ENCODE data around the gene ERGIC1.

ERGIC1 gene

GRCh38 chr5:172795318-172795977, 38.6 kb upstream of the ERGIC1 start:
- no peak for ATAC-seq (ENCODE audit: low read depth)
- peaks cover 2% of the 10 kb centered on the region for H3K27me3 Mint-ChIP-seq
- peaks cover 2% of the 10 kb centered on the region for H3K9me3 Mint-ChIP-seq
- H3K4me1 Mint-ChIP-seq = peaks cover 6% of the 10 kb centered on the region
- no peak overlapping the region for H3K4me3 Mint-ChIP-seq
- peaks cover 4% of the 10 kb centered on the region for H3K36me3 Mint-ChIP-seq
- no peak for DNase-seq (ENCODE audit: low spot score in 2 of 2)
- no peak overlapping the region for H3K27ac Mint-ChIP-seq

GRCh38 chr5:172796306-172796705, 37.7 kb upstream of the ERGIC1 start:
- H3K27ac Mint-ChIP-seq = no peak overlapping the region

GRCh38 chr5:172797771-172798191, 36.3 kb upstream of the ERGIC1 start:
- ATAC-seq (ENCODE audit: low read depth) (peak; percentile 27), DNase-seq (ENCODE audit: low spot score in 2 of 2) (no peak)
- Mint-ChIP-seq H3K27me3 (peaks cover 2% of the 10 kb centered on the region), H3K4me1 (peaks cover 6% of the 10 kb centered on the region), H3K4me3 (no peak overlapping the region), H3K27ac (no peak overlapping the region), H3K36me3 (peaks cover 4% of the 10 kb centered on the region), H3K9me3 (peaks cover 2% of the 10 kb centered on the region)

More at GRCh38 chr5:172796306-172796705, 37.7 kb upstream of the ERGIC1 start:
- DNase-seq (ENCODE audit: low spot score in 2 of 2) = no peak
- ATAC-seq (ENCODE audit: low read depth) = no peak
- H3K9me3 Mint-ChIP-seq = peaks cover 2% of the 10 kb centered on the region
- H3K27me3 Mint-ChIP-seq = peaks cover 2% of the 10 kb centered on the region
- peaks cover 6% of the 10 kb centered on the region for H3K4me1 Mint-ChIP-seq
- no peak overlapping the region for H3K4me3 Mint-ChIP-seq
- peaks cover 4% of the 10 kb centered on the region for H3K36me3 Mint-ChIP-seq

GRCh38 chr5:172798422-172799215, 35.4 kb upstream of the ERGIC1 start:
- Mint-ChIP-seq H3K4me1 (peaks cover 6% of the 10 kb centered on the region), H3K4me3 (no peak overlapping the region), H3K27ac (no peak overlapping the region), H3K9me3 (peaks cover 2% of the 10 kb centered on the region), H3K27me3 (peaks cover 2% of the 10 kb centered on the region), H3K36me3 (peaks cover 3% of the 10 kb centered on the region)
- ATAC-seq (ENCODE audit: low read depth) = no peak
- no peak for DNase-seq (ENCODE audit: low spot score in 2 of 2)

GRCh38 chr5:172799416-172799815, 34.6 kb upstream of the ERGIC1 start:
- no peaks in the 10 kb centered on the region for H3K9me3 Mint-ChIP-seq
- peaks cover 6% of the 10 kb centered on the region for H3K4me1 Mint-ChIP-seq
- ATAC-seq (ENCODE audit: low read depth) = no peak
- DNase-seq (ENCODE audit: low spot score in 2 of 2) = no peak
- H3K27me3 Mint-ChIP-seq = peaks cover 2% of the 10 kb centered on the region
- no peak overlapping the region for H3K4me3 Mint-ChIP-seq
- no peaks in the 10 kb centered on the region for H3K36me3 Mint-ChIP-seq
- no peak overlapping the region for H3K27ac Mint-ChIP-seq

- DNase-seq (ENCODE audit: low spot score in 2 of 2) (no peak), ATAC-seq (ENCODE audit: low read depth) (peak; percentile 15)
- Mint-ChIP-seq H3K27ac (no peak overlapping the region), H3K36me3 (no peaks in the 10 kb centered on the region), H3K9me3 (peaks cover 2% of the 10 kb centered on the region), H3K4me1 (peaks cover 6% of the 10 kb centered on the region), H3K27me3 (peaks cover 2% of the 10 kb centered on the region), H3K4me3 (no peak overlapping the region)
Measured at GRCh38 chr5:172800088-172800551, 33.9 kb upstream of the ERGIC1 start.

GRCh38 chr5:172801179-172801671, 32.8 kb upstream of the ERGIC1 start:
- Mint-ChIP-seq H3K4me3 (no peak overlapping the region), H3K4me1 (peaks cover 6% of the 10 kb centered on the region), H3K27me3 (peaks cover 2% of the 10 kb centered on the region), H3K9me3 (peaks cover 2% of the 10 kb centered on the region), H3K27ac (no peak overlapping the region), H3K36me3 (no peaks in the 10 kb centered on the region)
- DNase-seq (ENCODE audit: low spot score in 2 of 2) = no peak
- ATAC-seq (ENCODE audit: low read depth) = no peak

GRCh38 chr5:172802112-172802511, 31.9 kb upstream of the ERGIC1 start:
- Mint-ChIP-seq H3K9me3 (peaks cover 2% of the 10 kb centered on the region), H3K27me3 (no peaks in the 10 kb centered on the region), H3K4me3 (no peak overlapping the region), H3K4me1 (peaks cover 8% of the 10 kb centered on the region), H3K27ac (no peak overlapping the region), H3K36me3 (no peaks in the 10 kb centered on the region)
- DNase-seq (ENCODE audit: low spot score in 2 of 2) (no peak), ATAC-seq (ENCODE audit: low read depth) (no peak)

- ATAC-seq (ENCODE audit: low read depth) = no peak
Measured at GRCh38 chr5:172802567-172803176, 31.4 kb upstream of the ERGIC1 start.

GRCh38 chr5:172805018-172805683, 28.9 kb upstream of the ERGIC1 start:
- no peaks in the 10 kb centered on the region for H3K27me3 Mint-ChIP-seq
- peak overlapping the region; percentile 98 for H3K27ac Mint-ChIP-seq
- H3K4me1 Mint-ChIP-seq = peaks cover 7% of the 10 kb centered on the region
- ATAC-seq (ENCODE audit: low read depth) = no peak
- no peak for DNase-seq (ENCODE audit: low spot score in 2 of 2)
- H3K9me3 Mint-ChIP-seq = peaks cover 2% of the 10 kb centered on the region
- peaks cover 2% of the 10 kb centered on the region for H3K36me3 Mint-ChIP-seq
- no peak overlapping the region for H3K4me3 Mint-ChIP-seq

More at GRCh38 chr5:172802567-172803176, 31.4 kb upstream of the ERGIC1 start:
- Mint-ChIP-seq H3K4me1 (peaks cover 12% of the 10 kb centered on the region), H3K36me3 (no peaks in the 10 kb centered on the region), H3K27ac (no peak overlapping the region), H3K9me3 (peaks cover 2% of the 10 kb centered on the region), H3K27me3 (no peaks in the 10 kb centered on the region), H3K4me3 (no peak overlapping the region)
- no peak for DNase-seq (ENCODE audit: low spot score in 2 of 2)

- Mint-ChIP-seq H3K36me3 (peaks cover 2% of the 10 kb centered on the region), H3K4me3 (no peak overlapping the region), H3K27ac (peak overlapping the region; percentile 98), H3K9me3 (peaks cover 2% of the 10 kb centered on the region), H3K27me3 (no peaks in the 10 kb centered on the region), H3K4me1 (peaks cover 7% of the 10 kb centered on the region)
- DNase-seq (ENCODE audit: low spot score in 2 of 2) (no peak), ATAC-seq (ENCODE audit: low read depth) (no peak)
Measured at GRCh38 chr5:172805736-172806255, 28.3 kb upstream of the ERGIC1 start.

GRCh38 chr5:172806897-172807672, 27.0 kb upstream of the ERGIC1 start:
- peaks cover 7% of the 10 kb centered on the region for H3K4me1 Mint-ChIP-seq
- peak overlapping the region; percentile 98 for H3K27ac Mint-ChIP-seq
- H3K27me3 Mint-ChIP-seq = no peaks in the 10 kb centered on the region
- H3K9me3 Mint-ChIP-seq = peaks cover 2% of the 10 kb centered on the region
- DNase-seq (ENCODE audit: low spot score in 2 of 2) (peak; percentile 69 to 80), ATAC-seq (ENCODE audit: low read depth) (peak; percentile 99)
- H3K36me3 Mint-ChIP-seq = peaks cover 2% of the 10 kb centered on the region
- peak overlapping the region; percentile 93 for H3K4me3 Mint-ChIP-seq

Measured in memory B cell (primary cell).